AG09309 (cell line): ENCODE data around the gene NBEAL2.
A peak's percentile ranks its signal among the peaks of the same experiment; 100 is the strongest.

Source experiments
- DNase-seq: peaks from one replicate; pipeline ENCODE4 v3.0.0-alpha.2; 2010; ENCODE audit warnings: low read depth
- H3K4me3 ChIP-seq: 2 replicates; pipeline ENCODE4 v1.5.1; 2011; ENCODE audit warnings: mild to moderate bottlenecking, low read depth, low read length, moderate library complexity; ENCODE audit not compliant: control insufficient read depth
- TF ChIP-seq, protein P1 (sequence below): IDR thresholded peaks from 2 replicates; pipeline ENCODE4 v1.5.1; 2011; ENCODE audit warnings: mild to moderate bottlenecking, low read depth, low read length, inconsistent platforms; ENCODE audit not compliant: insufficient read depth, control insufficient read depth; ENCODE audit errors: missing control alignments

The NBEAL2 gene

DNA sequence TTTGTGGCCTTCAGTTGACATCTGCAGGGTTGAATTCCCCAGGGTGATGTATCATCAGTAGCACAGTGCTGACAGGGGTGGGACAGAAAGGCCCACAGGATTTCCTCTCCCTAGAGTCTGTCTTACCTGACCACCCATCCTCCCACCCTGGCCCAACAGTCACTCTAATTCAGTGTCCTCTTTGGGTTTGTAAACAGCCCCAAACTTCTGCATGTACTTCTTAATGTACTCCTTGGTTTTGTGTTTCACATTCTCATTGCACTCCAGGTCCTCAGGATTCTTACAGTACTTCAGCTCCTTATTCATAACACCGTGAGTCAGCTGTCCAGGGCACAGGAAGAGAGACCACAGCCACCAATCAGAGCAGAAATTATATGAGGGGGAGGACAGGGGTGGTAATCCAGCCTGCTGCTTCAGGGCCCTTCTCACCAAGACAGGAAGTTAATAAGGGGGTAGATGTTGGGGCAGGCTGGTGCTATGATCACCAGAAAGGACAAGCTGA lies 37.5 kb downstream of the NBEAL2 start:
- TF ChIP-seq, protein P1, sequence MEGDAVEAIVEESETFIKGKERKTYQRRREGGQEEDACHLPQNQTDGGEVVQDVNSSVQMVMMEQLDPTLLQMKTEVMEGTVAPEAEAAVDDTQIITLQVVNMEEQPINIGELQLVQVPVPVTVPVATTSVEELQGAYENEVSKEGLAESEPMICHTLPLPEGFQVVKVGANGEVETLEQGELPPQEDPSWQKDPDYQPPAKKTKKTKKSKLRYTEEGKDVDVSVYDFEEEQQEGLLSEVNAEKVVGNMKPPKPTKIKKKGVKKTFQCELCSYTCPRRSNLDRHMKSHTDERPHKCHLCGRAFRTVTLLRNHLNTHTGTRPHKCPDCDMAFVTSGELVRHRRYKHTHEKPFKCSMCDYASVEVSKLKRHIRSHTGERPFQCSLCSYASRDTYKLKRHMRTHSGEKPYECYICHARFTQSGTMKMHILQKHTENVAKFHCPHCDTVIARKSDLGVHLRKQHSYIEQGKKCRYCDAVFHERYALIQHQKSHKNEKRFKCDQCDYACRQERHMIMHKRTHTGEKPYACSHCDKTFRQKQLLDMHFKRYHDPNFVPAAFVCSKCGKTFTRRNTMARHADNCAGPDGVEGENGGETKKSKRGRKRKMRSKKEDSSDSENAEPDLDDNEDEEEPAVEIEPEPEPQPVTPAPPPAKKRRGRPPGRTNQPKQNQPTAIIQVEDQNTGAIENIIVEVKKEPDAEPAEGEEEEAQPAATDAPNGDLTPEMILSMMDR, result no peak
- H3K4me3 ChIP-seq, result no peak overlapping the region
- DNase-seq, result peak; percentile 29

DNA sequence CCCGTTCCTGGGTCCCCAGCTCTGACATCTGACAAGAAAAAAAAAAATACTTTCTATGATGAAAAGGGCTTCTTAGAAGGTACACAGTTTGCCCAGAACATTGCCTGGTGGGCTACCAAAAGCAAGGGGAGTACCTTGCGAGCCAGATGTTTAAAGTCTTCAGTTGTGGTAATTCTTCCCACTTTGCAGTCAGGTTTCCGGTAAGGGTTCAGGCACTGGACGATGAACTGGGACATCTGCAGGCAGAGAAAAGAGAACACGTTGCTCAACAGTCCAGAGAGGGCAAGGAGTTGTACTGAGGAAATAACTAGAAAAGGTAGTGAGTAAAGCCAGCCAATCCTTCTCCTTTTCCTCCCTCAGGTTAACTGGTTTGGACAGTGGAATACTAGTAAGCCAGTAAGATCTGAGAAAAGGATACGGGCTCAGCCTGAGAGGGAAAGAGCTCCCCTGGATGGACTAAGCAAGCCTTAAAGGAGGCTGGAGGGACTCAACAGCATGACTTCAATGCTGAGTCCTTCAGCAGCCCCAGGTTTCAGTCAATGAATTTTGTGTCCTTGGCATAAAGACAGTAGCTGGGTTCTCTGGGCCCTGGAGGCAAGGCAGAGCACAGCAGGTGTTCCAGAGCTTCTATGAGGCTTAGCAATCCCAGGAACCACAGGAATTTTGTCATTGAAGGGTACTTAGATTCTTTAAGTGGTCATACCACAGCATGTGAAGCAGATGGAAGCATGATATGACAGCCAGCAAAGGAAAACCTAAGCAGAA lies 38.2 kb downstream of the NBEAL2 start:
- no peak for DNase-seq
- TF ChIP-seq, protein P1, result no peak
- no peak overlapping the region for H3K4me3 ChIP-seq

DNA sequence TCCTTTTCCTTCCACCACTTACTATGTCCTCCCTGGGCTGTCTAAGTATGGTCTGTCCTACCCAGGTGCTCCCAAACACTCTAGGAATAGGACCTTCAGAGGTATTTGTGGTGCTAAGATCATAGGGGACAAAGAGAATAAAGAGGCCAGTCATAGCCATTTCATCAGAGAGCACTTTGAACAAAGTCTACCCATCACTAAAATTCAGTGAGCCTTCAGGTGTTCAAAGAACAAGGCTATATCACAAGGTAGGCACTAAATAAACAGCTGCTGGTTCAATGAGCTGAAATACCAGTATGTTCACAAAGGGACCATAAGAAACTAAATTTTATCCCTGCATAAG lies 38.8 kb downstream of the NBEAL2 start:
- TF ChIP-seq, protein P1, result no peak
- no peak overlapping the region for H3K4me3 ChIP-seq
- DNase-seq, result no peak

DNA sequence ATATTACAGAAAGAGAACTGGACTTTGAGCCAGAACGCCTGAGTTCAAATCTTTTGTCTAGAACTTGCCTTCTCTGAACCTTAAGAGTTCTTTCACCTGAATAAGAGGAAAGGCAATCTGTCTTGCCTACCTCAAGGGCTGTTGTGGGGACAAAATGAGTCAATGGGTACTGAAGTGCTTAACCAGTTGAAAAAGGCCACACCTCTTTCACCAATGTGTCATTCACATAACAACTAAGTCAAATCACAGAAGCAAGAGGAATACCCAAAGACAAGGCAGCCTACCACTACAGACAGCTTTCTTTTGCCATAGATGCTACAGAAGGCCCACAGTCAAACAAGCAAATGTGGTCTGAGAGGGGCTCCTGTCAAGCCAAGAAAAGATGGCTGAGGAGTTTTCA lies 39.7 kb downstream of the NBEAL2 start:
- DNase-seq, result no peak
- TF ChIP-seq, protein P1, result no peak
- H3K4me3 ChIP-seq, result no peak overlapping the region

DNA sequence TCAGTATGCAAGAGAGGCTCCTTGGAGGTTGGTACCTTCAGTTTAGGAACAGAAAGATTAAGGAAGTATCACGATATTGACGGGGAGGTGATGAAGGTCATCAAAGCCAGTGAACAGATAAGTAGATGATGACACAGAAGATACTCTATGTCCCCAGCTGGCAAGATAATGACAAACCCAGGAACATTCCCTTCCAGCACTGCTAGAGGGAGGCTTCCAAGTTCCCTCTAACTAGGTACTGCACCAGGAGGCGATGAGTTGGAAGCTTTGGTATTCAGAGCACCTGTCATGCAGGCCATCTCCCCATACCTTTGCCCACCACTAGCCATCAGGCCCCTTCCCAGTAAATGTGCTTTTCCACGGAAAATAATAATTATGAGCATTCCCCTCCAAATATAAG lies 40.8 kb downstream of the NBEAL2 start:
- DNase-seq, result no peak
- TF ChIP-seq, protein P1, result no peak
- no peak overlapping the region for H3K4me3 ChIP-seq

DNA sequence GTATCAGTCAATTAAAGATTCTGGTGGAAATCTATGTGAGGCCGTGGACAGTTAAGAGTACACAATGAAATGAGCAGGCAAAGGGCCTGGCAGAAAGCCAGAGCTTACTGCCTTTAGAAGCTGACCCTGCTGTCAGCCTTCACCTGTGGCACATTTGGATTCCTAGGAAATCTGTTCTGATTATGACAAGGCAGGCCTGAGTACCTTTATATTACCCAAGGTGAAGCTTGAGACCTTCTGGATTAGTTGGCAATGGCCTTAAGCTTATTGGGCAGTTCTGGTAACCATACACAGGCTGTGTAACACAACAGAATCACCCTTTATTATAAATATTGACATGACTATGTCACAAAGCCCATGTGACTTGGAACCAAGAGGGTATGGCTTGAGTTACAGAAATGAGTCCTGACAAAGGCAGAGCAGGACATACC lies 43.2 kb downstream of the NBEAL2 start:
- TF ChIP-seq, protein P1, result no peak
- no peak for DNase-seq
- H3K4me3 ChIP-seq, result no peak overlapping the region
